ENCODE data around the gene LMX1A. TPM values are rescaled to one million over a fixed set of nuclear protein-coding genes. Genes with fewer than 3 reads are reported as not detected.

Gene LMX1A
- total and polyA plus RNA-seq, 2 of the 13 experiments (the other 11 are each of a cell fraction or from before 2014, with no cell fraction given), result 0.07 TPM; not detected in 1

GRCh38 chr1:165253818-165254254 lies 102.7 kb downstream of the LMX1A start (continued):
- TF ChIP-seq ZNF616 (CRISPR knock-in tag; IDR thresholded peaks at IDR 0.05; ENCODE audit: low read depth) (no peak), SKIL (CRISPR knock-in tag; IDR thresholded peaks at IDR 0.05; ENCODE audit: borderline replicate concordance) (no peak), UBTF (CRISPR knock-in tag; IDR thresholded peaks at IDR 0.05) (no peak), BRCA1 (CRISPR knock-in tag; IDR thresholded peaks at IDR 0.05) (no peak), BCLAF1 (IDR thresholded peaks at IDR 0.05) (no peak), XRCC5 (optimal IDR thresholded peaks at IDR 0.05; ENCODE audit: low read length) (peak; percentile 63), RNF2 (conservative IDR thresholded peaks at IDR 0.05; ENCODE audit: low read depth) (no peak), ZUFSP (CRISPR knock-in tag; IDR thresholded peaks at IDR 0.05; ENCODE audit: borderline replicate concordance) (no peak), CENPT (CRISPR knock-in tag; IDR thresholded peaks at IDR 0.05; ENCODE audit: low read depth) (no peak), NONO (IDR thresholded peaks at IDR 0.05) (no peak), NONO (CRISPR knock-in tag; conservative IDR thresholded peaks at IDR 0.05) (no peak; the same call in 1 of the 2 replicates), NR0B2 (CRISPR knock-in tag; IDR thresholded peaks at IDR 0.05) (no peak), IKZF1 (IDR thresholded peaks at IDR 0.05) (no peak), DRAP1 (CRISPR knock-in tag; IDR thresholded peaks at IDR 0.05) (no peak), ZNF629 (CRISPR knock-in tag; conservative IDR thresholded peaks at IDR 0.05) (no peak), ZNF678 (CRISPR knock-in tag; IDR thresholded peaks at IDR 0.05) (no peak), IKZF4 (CRISPR knock-in tag; IDR thresholded peaks at IDR 0.05; ENCODE audit: borderline replicate concordance, low read depth, not compliant biosample characterization) (no peak), SRF (IDR thresholded peaks at IDR 0.05; ENCODE audit: low read depth, low read length) (no peak), GTF3A (CRISPR knock-in tag; conservative IDR thresholded peaks at IDR 0.05) (no peak), ATF7-NPFF (CRISPR knock-in tag; IDR thresholded peaks at IDR 0.05; ENCODE audit: low read depth) (no peak), ZBTB21 (CRISPR knock-in tag; IDR thresholded peaks at IDR 0.05) (no peak)
